KMS-11 (cell line): ENCODE measurements around the gene PPP4R3B.

ENCODE experiments used
- H2AFZ ChIP-seq: fragments of 200-600 bp; sonication (generic); 2 replicates; pipeline ENCODE4 v1.6.1; 2016; ENCODE audit warnings: antibody characterized with exemption, mixed run types, low read depth
- H3K27ac ChIP-seq: fragments of 200-600 bp; sonication (generic); 2 replicates; pipeline ENCODE4 v1.6.1; 2016; ENCODE audit warnings: mild to moderate bottlenecking, mixed run types
- H3K27me3 ChIP-seq: fragments of 200-600 bp; sonication (generic); 2 replicates; pipeline ENCODE4 v1.6.1; 2017; ENCODE audit warnings: mild to moderate bottlenecking, low read depth, mixed run types, moderate library complexity; ENCODE audit not compliant: insufficient read depth
- H3K36me3 ChIP-seq: fragments of 200-600 bp; sonication (generic); 2 replicates; pipeline ENCODE4 v1.6.1; 2017; ENCODE audit warnings: mild to moderate bottlenecking, mixed run types; ENCODE audit not compliant: insufficient read depth
- H3K4me1 ChIP-seq: fragments of 200-600 bp; sonication (generic); 2 replicates; pipeline ENCODE4 v1.6.1; 2016; ENCODE audit warnings: mild to moderate bottlenecking, low read depth, mixed run types; ENCODE audit not compliant: poor library complexity, severe bottlenecking
- H3K4me2 ChIP-seq: fragments of 200-600 bp; sonication (generic); 2 replicates; pipeline ENCODE4 v1.7.0; 2016; ENCODE audit warnings: mild to moderate bottlenecking, mixed run types
- H3K4me3 ChIP-seq: fragments of 200-600 bp; sonication (generic); IDR thresholded peaks from 2 replicates; pipeline ENCODE4 v1.6.1; 2017; ENCODE audit warnings: low read depth, low read length, mixed read lengths; ENCODE audit not compliant: insufficient read depth
- H3K79me2 ChIP-seq: fragments of 200-600 bp; sonication (generic); 2 replicates; pipeline ENCODE4 v1.6.1; 2016; ENCODE audit warnings: low read depth, mixed run types; ENCODE audit not compliant: insufficient read depth
- H3K9ac ChIP-seq: fragments of 200-600 bp; sonication (generic); 2 replicates; pipeline ENCODE4 v1.6.1; 2016; ENCODE audit warnings: mild to moderate bottlenecking, mixed run types
- H4K20me1 ChIP-seq: fragments of 200-600 bp; sonication (generic); 2 replicates; pipeline ENCODE4 v1.6.1; 2016; ENCODE audit warnings: mild to moderate bottlenecking, mixed run types; ENCODE audit not compliant: insufficient read depth
- CTCF ChIP-seq: fragments of 200-600 bp; sonication (generic); conservative IDR thresholded peaks from 2 replicates; pipeline ENCODE4 v1.6.1; 2017; ENCODE audit warnings: low read depth, mild to moderate bottlenecking, antibody characterized with exemption, low read length, moderate library complexity, mixed read lengths

The PPP4R3B gene

GRCh38 chr2:55519938-55520885 is 97.2 kb downstream of the PPP4R3B start:
- Histone ChIP-seq H2AFZ (peak overlapping the region; percentile 72; the same call in 1 of the 2 replicates), H3K27ac (no peak overlapping the region), H3K4me2 (peak overlapping the region; percentile 37; the same call in 1 of the 2 replicates), H3K79me2 (no peaks in the 10 kb centered on the region), H3K36me3 (no peaks in the 10 kb centered on the region), H4K20me1 (no peaks in the 10 kb centered on the region), H3K4me3 (peak overlapping the region; percentile 54), H3K27me3 (no peaks in the 10 kb centered on the region), H3K4me1 (no peaks in the 10 kb centered on the region), H3K9ac (no peak overlapping the region)
- TF ChIP-seq CTCF = no peak

- no peaks in the 10 kb centered on the region for H3K27me3 ChIP-seq
- peak overlapping the region; percentile 72 for H2AFZ ChIP-seq
- no peak for TF ChIP-seq CTCF
- H3K27ac ChIP-seq = no peak overlapping the region
- no peaks in the 10 kb centered on the region for H4K20me1 ChIP-seq
- no peaks in the 10 kb centered on the region for H3K79me2 ChIP-seq
- H3K4me2 ChIP-seq = peak overlapping the region; percentile 37
- H3K4me3 ChIP-seq = no peak overlapping the region
- no peaks in the 10 kb centered on the region for H3K4me1 ChIP-seq
- no peaks in the 10 kb centered on the region for H3K36me3 ChIP-seq
- peak overlapping the region; percentile 19 for H3K9ac ChIP-seq
Measured at GRCh38 chr2:55518841-55519165, 98.6 kb downstream of the PPP4R3B start.

- no peaks in the 10 kb centered on the region for H3K36me3 ChIP-seq
- H2AFZ ChIP-seq = no peak overlapping the region
- no peak overlapping the region for H3K9ac ChIP-seq
- H3K4me2 ChIP-seq = no peak overlapping the region
- H4K20me1 ChIP-seq = no peaks in the 10 kb centered on the region
- H3K79me2 ChIP-seq = no peaks in the 10 kb centered on the region
- H3K27ac ChIP-seq = no peak overlapping the region
- no peaks in the 10 kb centered on the region for H3K4me1 ChIP-seq
- H3K4me3 ChIP-seq = no peak overlapping the region
- TF ChIP-seq CTCF = peak; percentile 32; the same call in 1 of the 2 replicates
- H3K27me3 ChIP-seq = no peaks in the 10 kb centered on the region
Measured at GRCh38 chr2:55511508-55512124, 105.8 kb downstream of the PPP4R3B start.

GRCh38 chr2:55502590-55503141 is 114.8 kb downstream of the PPP4R3B start:
- Histone ChIP-seq H4K20me1 (no peaks in the 10 kb centered on the region), H2AFZ (no peak overlapping the region), H3K4me2 (no peak overlapping the region), H3K27me3 (no peaks in the 10 kb centered on the region), H3K79me2 (no peaks in the 10 kb centered on the region), H3K4me3 (no peak overlapping the region), H3K9ac (no peak overlapping the region), H3K36me3 (no peaks in the 10 kb centered on the region), H3K27ac (no peak overlapping the region), H3K4me1 (peaks cover 15% of the 10 kb centered on the region)
- no peak for TF ChIP-seq CTCF
